Muscle of leg (tissue), 11 donors: ENCODE measurements around the gene KCNC1. TPM values are rescaled to one million over a fixed set of nuclear protein-coding genes. Genes with fewer than 3 reads are reported as not detected.

Source experiments
- DNase-seq: peaks from one replicate; pipeline ENCODE4 v3.0.0; 2013
- H3K27ac ChIP-seq: one replicate; pipeline ENCODE4 v1.5.1; 2013; ENCODE audit warnings: mild to moderate bottlenecking, low read length, control low read depth
- H3K27me3 ChIP-seq: one replicate; pipeline ENCODE4 v1.6.1; 2013; ENCODE audit warnings: low read length; ENCODE audit not compliant: control insufficient read depth, insufficient read depth
- H3K36me3 ChIP-seq: one replicate; pipeline ENCODE4 v1.6.1; 2013; ENCODE audit warnings: low read length; ENCODE audit not compliant: control insufficient read depth, insufficient read depth
- H3K4me1 ChIP-seq: one replicate; pipeline ENCODE4 v1.6.1; 2013; ENCODE audit warnings: low read length; ENCODE audit not compliant: control insufficient read depth, insufficient read depth
- H3K4me3 ChIP-seq: one replicate; pipeline ENCODE4 v1.5.1; 2013; ENCODE audit warnings: low read length, control low read depth
- H3K9me3 ChIP-seq: replicated peaks from 2 replicates; pipeline ENCODE4 v1.6.1; 2013; ENCODE audit warnings: low read depth, low read length; ENCODE audit not compliant: control insufficient read depth
- WGBS: methylation state at CpG from one replicate; pipeline ENCODE4 v1.1.5; 2013; ENCODE audit warnings: missing lambda C conversion rate; ENCODE audit not compliant: insufficient coverage; 5-methylcytosine and 5-hydroxymethylcytosine counted together
- polyA plus RNA-seq, 8 donors: library from polyadenylated mRNA; unstranded; fragments of 120-200 nt; gene quantifications; one replicate each; pipeline versions ENCODE4 v1.2.1 to v1.2.3, GENCODE V29; 2013; ENCODE audit warnings: inconsistent platforms in 1 of 8, low replicate concordance in 1 of 8; ENCODE audit not compliant: insufficient read length in 8 of 8, insufficient read depth in 1 of 8
- total RNA-seq: library from RNA; stranded (reverse); fragments of 120-200 nt; gene quantifications from one replicate; pipeline ENCODE4 v1.2.4, GENCODE V29; 2013

The KCNC1 gene
- total and polyA plus RNA-seq, 9 donors: 0.18 to 2.1 (median 1.00) TPM

DNA sequence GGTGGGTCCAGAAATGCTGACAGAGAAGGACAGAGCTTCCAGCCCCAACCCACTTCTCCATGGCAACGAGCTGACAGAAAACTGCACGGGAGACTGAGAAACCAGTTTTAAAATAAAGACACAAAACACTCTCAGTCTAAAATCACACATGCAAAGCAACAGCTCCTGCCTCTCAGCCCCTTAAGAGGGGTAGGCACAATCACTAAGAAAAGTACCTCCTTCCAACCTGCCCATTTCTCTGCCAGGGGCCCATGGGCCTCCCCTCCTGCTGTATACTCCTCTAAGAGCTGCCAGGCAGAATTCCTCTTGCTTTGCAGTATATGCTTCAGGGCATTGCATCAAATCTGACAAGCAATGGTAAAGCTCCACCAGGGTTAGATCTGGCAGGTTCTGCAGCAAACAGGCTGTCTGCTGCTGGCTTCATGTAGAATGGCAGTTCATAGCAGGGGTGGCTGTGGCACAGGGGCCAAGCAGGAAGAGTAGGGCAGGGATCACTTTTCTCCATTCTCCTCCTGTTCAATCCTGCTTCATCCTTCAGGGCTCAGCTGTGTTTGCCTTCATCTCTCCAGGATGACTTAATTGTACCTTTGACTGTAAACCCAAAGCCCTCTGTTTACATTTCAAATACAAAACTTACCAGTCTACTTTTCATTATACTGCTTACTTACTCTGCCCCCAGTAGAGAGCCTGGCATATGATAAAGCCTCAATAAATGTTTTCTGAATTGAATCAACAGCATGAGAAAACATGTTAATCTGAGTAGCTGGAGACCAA lies 77.7 kb downstream of the KCNC1 start:
- Histone ChIP-seq H3K27me3 (no peaks in the 10 kb centered on the region), H3K4me3 (no peak overlapping the region), H3K4me1 (peaks cover 39% of the 10 kb centered on the region), H3K9me3 (no peaks in the 10 kb centered on the region), H3K27ac (peak overlapping the region; percentile 23), H3K36me3 (no peaks in the 10 kb centered on the region)
- DNase-seq: peak; percentile 67
- no CpG with 5 or more reads among the region's 2 CpGs for WGBS

GRCh38 chr11:17812865-17813187 lies 78.2 kb downstream of the KCNC1 start:
- DNase-seq: peak; percentile 13
- Histone ChIP-seq H3K4me3 (no peak overlapping the region), H3K9me3 (no peaks in the 10 kb centered on the region), H3K36me3 (no peaks in the 10 kb centered on the region), H3K27me3 (no peaks in the 10 kb centered on the region), H3K27ac (no peak overlapping the region), H3K4me1 (peaks cover 39% of the 10 kb centered on the region)
- WGBS: 43% methylated on average over 3 of the region's 4 CpGs

GRCh38 chr11:17813391-17814059 lies 78.9 kb downstream of the KCNC1 start:
- 38% methylated on average over 1 of the region's 2 CpGs for WGBS
- peak; percentile 58 for DNase-seq
- H3K27me3 ChIP-seq: no peaks in the 10 kb centered on the region
- no peak overlapping the region for H3K4me3 ChIP-seq
- H3K36me3 ChIP-seq: no peaks in the 10 kb centered on the region
- no peaks in the 10 kb centered on the region for H3K9me3 ChIP-seq
- H3K27ac ChIP-seq: peak overlapping the region; percentile 16
- H3K4me1 ChIP-seq: peaks cover 39% of the 10 kb centered on the region

DNA sequence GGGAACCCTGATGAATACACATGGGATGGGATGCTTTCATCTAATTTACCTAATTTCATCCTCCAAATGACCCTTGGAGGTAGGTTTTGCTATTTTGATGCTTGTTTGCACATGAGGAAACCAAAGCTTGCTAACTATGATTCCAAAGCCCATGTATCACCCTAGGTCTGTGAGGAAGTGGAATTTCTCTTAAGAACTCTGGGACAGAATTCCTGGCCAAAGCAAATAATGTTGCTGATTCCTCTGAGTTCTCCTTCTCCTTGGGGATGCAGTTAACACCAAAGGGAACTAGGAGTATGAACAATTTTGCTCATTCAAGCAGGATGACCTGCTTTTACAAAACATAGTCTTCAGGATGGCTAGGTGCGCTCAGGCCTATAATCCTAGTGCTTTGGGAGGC lies 80.0 kb downstream of the KCNC1 start:
- DNase-seq: no peak
- H3K36me3 ChIP-seq: no peaks in the 10 kb centered on the region
- H3K27me3 ChIP-seq: no peaks in the 10 kb centered on the region
- H3K4me1 ChIP-seq: peaks cover 39% of the 10 kb centered on the region
- H3K4me3 ChIP-seq: no peak overlapping the region
- WGBS: no CpG with 5 or more reads among the region's 1 CpG
- no peaks in the 10 kb centered on the region for H3K9me3 ChIP-seq
- no peak overlapping the region for H3K27ac ChIP-seq

DNA sequence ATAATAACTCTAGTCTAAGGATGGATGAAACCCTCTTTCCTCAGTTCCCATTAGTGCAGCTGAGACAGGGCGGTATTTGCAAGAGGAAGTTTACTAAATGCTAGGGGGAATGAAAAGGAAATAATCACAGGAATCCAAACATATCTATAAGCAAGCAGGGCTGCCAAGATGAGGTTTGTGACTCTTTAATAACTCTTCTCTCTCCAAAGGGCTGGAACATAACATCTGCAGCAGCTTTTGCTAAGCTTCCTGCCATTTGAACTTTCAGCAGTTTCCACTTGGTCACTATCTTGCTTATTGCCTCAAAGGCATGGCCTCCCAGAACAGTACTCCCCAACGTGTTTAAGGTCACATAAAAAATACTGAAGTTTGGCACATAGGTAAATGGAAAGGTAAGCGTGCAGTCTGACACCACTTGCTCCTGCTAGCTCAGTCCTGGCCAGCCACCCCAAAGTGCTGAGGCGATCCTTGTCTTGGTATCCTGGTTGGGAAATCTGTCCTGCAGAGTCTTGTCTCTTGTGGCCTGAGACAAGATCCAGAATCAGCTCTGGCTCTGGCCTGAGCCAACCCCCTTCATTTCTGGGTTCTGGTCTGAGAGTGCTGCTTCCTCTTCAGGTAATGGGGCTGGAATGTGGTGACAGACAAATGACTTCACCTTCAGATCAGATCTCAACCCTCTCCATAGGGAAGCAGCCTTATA lies 81.8 kb downstream of the KCNC1 start:
- 22% methylated on average over 3 of the region's 4 CpGs for WGBS
- Histone ChIP-seq H3K4me3 (no peak overlapping the region), H3K4me1 (peaks cover 31% of the 10 kb centered on the region), H3K27ac (peak overlapping the region; percentile 69), H3K9me3 (no peaks in the 10 kb centered on the region), H3K36me3 (no peaks in the 10 kb centered on the region), H3K27me3 (no peaks in the 10 kb centered on the region)
- peak; percentile 93 for DNase-seq

- WGBS: no CpG with 5 or more reads among the region's 4 CpGs
- no peaks in the 10 kb centered on the region for H3K36me3 ChIP-seq
- H3K27ac ChIP-seq: peak overlapping the region; percentile 76
- peak; percentile 79 for DNase-seq
- peaks cover 9% of the 10 kb centered on the region for H3K4me1 ChIP-seq
- H3K4me3 ChIP-seq: no peak overlapping the region
- no peaks in the 10 kb centered on the region for H3K27me3 ChIP-seq
- no peaks in the 10 kb centered on the region for H3K9me3 ChIP-seq
Observed at GRCh38 chr11:17821648-17822400, 87.2 kb downstream of the KCNC1 start.

- DNase-seq: no peak
- Histone ChIP-seq H3K36me3 (no peaks in the 10 kb centered on the region), H3K9me3 (no peaks in the 10 kb centered on the region), H3K4me1 (peaks cover 8% of the 10 kb centered on the region), H3K27ac (peak overlapping the region; percentile 76), H3K4me3 (no peak overlapping the region), H3K27me3 (no peaks in the 10 kb centered on the region)
- WGBS: 21% methylated on average over 2 of the region's 5 CpGs
Observed at GRCh38 chr11:17822401-17822781, 87.8 kb downstream of the KCNC1 start.

- DNase-seq: no peak
- H3K36me3 ChIP-seq: no peaks in the 10 kb centered on the region
- H3K27ac ChIP-seq: no peak overlapping the region
- H3K9me3 ChIP-seq: no peaks in the 10 kb centered on the region
- H3K4me3 ChIP-seq: no peak overlapping the region
- WGBS: 90% methylated on average over 2 of the region's 5 CpGs
- no peaks in the 10 kb centered on the region for H3K27me3 ChIP-seq
- H3K4me1 ChIP-seq: peaks cover 18% of the 10 kb centered on the region
Observed at GRCh38 chr11:17827006-17827405, 92.4 kb downstream of the KCNC1 start.

GRCh38 chr11:17828311-17828751 lies 93.8 kb downstream of the KCNC1 start:
- no peak overlapping the region for H3K4me3 ChIP-seq
- H3K36me3 ChIP-seq: no peaks in the 10 kb centered on the region
- WGBS: 40% methylated on average over 4 of the region's 9 CpGs
- no peaks in the 10 kb centered on the region for H3K27me3 ChIP-seq
- peak; percentile 93 for DNase-seq
- peaks cover 13% of the 10 kb centered on the region for H3K4me1 ChIP-seq
- H3K27ac ChIP-seq: peak overlapping the region; percentile 62
- no peaks in the 10 kb centered on the region for H3K9me3 ChIP-seq

DNA sequence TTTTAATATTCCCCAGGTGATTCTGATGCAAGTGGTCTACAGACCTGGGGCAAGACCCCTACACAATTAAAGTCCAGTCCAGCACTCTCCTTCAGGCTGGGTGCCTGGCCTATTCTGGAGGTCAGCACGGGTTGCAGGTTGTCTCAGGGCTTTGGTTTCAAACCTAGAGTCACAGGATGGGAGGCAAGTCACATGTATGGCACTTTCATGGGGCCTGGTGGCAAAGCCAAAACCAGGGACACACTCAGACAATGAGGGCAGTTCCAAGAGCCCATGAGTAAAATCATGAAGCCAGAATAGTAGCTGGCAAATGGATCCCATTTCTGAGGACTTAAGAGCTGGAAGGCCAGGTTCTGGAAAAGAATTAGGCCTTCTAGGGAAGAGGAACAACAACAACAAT lies 96.6 kb downstream of the KCNC1 start:
- Histone ChIP-seq H3K36me3 (no peaks in the 10 kb centered on the region), H3K4me1 (peaks cover 13% of the 10 kb centered on the region), H3K27ac (no peak overlapping the region), H3K27me3 (no peaks in the 10 kb centered on the region), H3K9me3 (no peaks in the 10 kb centered on the region), H3K4me3 (no peak overlapping the region)
- DNase-seq: no peak
- 90% methylated on average over 1 of the region's 1 CpG for WGBS
